Midbrain (tissue), 1 donor: Measurements from ENCODE around the gene CASP8AP2.
"Not testable (repeated sequence)": the region's sequence is repeated elsewhere in the genome, so short reads cannot be mapped to it uniquely, and the experiment has no call there.

Experiments
- DNase-seq: peaks from one replicate; lab custom pipeline; 2025; lab: John Stamatoyannopoulos, UW

Gene CASP8AP2

DNA sequence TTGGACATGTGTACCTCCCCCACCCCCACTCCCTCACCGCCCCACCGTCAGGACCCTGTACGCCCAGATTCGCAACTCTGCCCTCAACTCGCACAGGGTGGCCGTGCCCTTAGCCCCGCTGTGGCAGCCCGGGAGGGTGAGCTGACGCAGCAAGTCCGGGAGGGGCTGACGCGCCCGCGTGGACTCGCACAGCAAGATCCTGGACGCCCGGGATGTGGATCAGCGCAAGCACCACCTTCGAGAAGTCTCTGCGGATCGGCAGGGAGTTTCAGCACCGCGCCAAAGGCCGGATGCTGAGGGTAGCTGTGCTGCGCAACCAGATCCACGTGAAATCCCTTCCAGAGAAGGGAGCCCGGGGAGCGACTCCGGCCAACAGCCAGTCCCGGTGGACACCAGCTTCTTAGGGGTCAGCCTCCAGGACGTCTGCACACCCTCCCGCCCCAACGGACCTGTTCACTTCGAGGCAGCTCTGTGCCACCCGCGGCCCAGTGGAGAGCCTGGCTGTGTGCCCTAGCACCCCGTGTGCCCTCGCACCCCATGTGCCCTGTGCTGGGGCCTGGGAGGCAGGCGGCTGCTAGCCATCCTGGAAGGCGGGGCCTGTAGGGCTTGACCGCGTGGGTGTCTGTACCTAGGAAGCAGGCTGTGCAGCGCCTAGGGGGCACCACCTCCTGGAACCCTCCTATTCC, 57.9 kb downstream of the CASP8AP2 start:
- no peak for DNase-seq

DNA sequence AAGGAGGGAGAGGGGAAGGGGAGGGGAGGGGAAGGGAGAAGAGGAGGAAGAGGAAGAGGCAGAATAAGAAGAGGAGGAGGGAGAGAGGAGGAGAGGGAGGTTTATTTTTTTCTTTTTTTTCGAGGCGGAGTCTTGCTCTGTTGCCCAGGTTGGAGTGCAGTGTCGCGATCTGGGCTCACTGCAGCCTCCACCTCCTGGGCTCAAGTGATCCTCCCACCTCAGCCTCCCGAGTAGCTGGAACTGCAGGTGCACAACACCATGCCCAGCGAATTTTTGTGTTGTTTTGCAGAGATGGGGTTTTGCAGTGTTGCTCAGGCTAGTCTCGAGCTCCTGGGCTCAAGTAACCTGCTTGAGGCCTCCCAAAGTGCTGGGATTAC, 58.4 kb downstream of the CASP8AP2 start:
- DNase-seq: no peak

DNA sequence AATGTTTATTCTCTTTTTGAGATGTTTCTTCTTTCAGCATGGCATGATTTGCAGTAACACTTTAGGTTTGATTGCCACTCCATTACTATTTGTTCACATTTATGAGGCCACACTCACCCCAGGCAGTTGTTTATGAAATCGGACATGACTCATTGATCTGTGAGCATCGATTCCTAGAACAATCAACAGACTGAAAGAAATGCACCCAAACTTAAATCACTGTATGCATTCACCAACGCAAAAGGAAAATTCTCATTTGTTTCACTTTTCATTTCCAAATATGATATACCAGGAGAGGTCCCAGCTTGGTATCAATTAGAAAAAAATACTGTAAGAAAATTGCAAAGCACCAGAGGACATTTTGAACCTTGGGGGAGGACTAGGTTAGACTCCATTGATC, 59.2 kb downstream of the CASP8AP2 start:
- no peak for DNase-seq

DNA sequence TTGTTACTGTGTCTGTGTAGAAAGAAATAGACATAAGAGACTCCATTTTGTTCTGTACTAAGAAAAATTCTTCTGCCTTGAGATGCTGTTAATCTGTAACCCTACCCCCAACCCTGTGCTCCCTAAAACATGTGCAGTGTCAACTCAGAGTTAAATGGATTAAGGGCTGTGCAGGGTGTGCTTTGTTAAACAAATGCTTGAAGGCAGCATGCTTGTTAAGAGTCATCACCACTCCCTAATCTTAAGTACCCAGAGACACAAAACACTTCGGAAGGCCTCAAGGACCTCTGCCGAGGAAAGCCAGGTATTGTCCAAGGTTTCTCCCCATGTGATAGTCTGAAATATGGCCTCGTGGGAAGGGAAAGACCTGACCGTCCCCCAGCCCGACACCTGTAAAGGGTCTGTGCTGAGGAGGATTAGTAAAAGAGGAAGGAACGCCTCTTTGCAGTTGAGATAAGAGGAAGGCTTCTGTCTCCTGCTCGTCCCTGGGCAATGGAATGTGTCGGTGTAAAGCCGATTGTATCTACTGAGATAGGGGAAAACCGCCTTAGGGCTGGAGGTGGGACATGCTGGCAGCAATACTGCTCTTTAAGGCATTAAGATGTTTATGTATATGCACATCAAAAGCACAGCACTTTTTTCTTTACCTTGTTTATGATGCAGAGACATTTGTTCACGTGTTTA, 61.3 kb downstream of the CASP8AP2 start:
- not testable (repeated sequence) for DNase-seq

DNA sequence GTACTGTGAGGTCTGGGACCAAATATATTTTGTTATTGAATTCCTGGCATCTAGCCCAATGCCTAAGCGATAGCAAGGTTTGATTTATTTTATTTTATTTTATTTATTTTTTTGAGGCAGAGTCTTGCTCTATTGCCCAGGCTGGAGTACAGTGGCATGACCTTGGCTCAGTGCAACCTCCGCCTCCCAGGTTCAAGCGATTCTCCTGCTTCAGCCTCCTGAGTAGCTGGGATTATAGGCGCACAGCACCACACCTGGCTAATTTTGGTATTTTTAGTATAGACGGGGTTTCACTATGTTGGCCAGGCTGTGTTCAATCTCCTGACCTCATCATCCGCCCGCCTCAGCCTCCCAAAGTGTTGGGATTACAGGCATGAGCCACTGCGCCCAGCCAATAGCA, 62.9 kb downstream of the CASP8AP2 start:
- DNase-seq: not testable (repeated sequence)

DNA sequence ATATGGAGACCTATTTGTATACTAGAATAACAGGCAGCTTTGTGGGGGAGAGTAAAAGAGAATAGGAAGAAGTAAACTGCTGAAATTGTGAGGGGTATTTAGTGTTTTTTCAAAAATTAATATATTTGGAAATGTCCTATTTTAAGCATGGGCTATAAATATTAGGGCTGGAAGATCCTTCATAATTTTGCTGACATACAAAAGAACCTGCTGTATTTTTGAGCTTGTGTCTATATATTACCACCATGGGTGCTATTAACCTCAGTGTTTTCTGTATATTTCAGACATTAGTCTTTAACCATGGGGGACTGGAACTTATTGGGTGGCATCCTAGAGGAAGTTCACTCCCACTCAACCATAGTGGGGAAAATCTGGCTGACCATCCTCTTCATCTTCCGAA, 64.5 kb downstream of the CASP8AP2 start, which contains the start of gene GJA10:
Gene GJA10 (plus strand): TSS at position 301 of the 400 bp plus-strand sequence. CDS start 0 bp downstream, at position 301.
- DNase-seq: no peak

DNA sequence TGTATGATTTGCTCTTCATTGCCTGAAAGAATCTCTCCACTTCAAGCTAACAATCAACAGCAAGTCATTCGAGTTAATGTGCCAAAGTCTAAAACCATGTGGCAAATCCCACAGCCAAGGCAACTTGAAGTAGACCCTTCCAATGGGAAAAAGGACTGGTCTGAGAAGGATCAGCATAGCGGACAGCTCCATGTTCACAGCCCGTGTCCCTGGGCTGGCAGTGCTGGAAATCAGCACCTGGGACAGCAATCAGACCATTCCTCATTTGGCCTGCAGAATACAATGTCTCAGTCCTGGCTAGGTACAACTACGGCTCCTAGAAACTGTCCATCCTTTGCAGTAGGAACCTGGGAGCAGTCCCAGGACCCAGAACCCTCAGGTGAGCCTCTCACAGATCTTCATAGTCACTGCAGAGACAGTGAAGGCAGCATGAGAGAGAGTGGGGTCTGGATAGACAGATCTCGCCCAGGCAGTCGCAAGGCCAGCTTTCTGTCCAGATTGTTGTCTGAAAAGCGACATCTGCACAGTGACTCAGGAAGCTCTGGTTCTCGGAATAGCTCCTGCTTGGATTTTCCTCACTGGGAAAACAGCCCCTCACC, 65.7 kb downstream of the CASP8AP2 start:
- no peak for DNase-seq

DNA sequence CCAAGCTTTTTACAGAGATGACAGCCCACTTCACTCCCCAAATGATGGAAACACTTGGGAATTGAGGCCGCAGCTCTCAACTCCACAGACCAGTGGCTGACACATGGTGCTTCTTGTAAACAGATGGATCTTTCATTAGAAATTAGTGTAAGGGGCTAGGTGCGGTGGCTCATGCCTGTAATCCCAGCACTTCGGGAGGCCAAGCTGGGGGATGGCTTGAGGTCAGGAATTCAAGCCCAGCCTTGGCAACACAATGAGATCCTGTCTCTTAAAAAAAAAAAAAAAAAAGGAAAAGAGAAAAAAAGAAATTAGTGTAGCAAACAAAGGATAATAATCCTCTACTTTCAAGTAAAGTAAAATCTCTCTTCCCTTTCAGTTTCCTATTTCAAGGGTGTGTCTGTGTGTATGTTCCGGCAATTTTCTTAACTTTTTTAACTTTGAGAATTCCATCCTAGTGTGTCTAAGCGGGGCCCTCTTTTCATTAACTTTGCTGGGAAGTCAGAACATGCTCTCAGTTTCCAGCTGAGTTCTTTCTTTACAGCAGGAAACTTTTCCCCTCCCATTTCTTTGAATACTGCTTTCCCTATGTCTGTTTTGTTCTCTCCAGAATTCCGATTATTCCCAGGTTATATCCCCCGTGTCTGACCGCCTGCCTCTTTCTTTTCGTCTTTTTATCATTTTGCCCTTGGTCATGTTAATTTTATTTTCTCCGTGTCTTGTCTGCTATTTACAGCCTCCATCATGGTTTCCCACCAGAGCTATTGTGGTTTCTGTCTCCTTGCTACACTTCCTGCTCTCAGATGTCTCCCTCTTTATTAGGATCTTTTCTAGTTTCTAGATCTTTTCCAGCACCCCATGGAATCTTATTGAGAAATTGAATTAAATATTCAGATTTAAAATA, 80.6 kb downstream of the CASP8AP2 start:
- DNase-seq: not testable (repeated sequence)

DNA sequence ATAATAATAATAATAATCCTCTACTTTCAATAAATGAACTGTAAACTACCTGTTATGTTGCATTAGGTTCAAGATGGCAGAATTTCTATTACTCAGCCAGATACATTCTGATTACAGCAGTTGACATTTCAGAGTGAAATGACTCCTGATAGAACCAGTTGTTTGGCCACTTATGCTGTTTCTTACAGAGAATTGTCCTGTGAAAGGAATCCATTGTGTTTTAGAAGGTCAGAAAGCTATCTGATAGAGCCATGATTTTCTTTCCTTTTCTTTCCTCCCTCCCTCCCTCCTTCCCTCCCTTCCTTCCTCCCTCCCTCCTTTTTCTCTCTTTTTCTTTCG, 81.2 kb downstream of the CASP8AP2 start:
- no peak for DNase-seq

DNA sequence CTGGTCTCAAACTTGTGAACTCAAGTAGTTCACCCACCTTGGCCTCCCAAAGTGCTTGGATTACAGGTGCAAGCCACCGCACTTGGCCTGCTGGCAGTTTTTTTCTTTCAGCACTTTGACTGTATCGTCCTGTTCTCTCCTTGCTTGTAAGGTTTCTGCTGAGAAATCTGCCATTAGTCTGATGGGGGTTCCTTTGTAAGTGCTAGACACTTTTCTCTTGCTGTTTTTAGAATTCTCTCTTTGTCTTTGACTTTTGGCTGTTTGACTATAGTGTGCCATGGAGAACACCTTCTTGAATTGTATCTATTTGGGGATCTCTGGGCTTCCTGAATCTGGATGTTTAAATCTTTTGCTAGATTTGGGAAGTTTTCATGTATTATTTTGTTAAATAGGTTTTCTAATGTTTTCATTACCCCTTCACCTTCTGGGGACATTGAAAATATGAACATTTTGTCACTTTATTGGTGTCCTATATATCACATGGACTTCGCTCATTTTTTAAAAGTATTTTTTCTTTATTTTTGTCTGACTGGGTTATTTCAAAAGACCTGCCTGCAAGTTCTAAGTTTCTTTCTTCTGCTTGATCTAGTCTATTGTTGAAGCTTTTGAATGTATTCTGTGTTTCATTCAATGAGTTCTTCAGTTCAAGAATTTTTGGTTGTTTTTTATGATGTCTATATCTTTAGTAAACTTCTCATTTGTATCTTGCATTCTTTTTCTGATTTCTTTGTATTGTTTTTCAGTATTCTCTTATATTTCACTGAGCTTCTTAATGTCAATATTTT, 86.6 kb downstream of the CASP8AP2 start:
- DNase-seq: no peak

DNA sequence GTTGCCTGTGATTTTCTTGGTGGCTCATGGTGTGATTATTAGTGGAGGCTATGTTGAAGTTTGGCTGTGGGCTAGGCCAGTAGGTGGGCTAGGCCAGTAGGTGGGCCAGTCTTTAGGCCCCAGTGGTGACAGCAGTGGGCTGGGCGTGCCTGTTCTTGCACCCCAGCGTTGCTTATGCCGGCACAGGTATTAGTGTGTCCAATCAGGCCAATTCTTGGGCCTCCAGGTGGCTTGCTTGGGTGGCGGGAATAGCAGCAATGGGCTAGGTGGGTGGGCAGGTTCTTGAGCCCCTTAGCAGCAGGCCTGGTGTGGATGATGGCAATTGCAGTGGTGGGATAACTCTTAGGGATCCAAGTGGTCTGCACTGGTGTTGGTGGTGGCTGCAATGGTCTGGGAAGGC, 87.5 kb downstream of the CASP8AP2 start:
- DNase-seq: no peak

DNA sequence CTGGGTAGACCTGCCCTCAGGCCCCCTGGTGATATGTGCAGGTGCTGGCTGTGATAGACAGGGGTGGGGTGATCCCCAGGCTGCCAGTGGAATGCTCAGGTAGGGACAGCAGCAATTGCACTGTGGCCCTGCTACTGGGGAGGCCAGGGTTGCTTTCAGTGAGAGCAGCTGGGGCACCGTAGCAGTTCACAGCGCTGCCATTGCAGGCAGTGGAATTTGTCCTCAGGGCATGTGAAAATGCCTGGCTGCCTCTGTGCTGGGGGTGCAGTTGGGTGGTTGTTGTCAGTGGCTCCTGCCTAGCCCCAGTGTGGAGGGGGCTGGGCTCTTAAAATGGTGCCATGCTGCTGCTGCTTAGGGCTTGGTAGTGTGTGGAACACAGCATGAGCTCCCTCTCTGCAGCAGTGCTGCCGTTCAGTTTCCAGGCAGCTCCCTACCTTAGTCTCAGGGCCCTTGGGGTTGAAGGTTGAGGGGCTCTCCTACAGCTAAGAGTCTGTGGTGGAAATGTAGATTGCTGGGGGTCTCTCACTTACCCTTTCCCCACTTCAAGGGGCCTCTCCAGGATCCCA, 88.2 kb downstream of the CASP8AP2 start:
- DNase-seq: no peak
